ENCODE measurements around the gene DHRSX. TPM values are rescaled to one million over a fixed set of nuclear protein-coding genes. Genes with fewer than 3 reads are reported as not detected.
"Not testable (repeated sequence)": the region's sequence is repeated elsewhere in the genome, so short reads cannot be mapped to it uniquely, and the experiment has no call there.

The DHRSX gene
- total RNA-seq, 3 donors from 2014 or later: 24.9 to 52.4 (median 37.5) TPM

- Histone ChIP-seq H3K4me3 (no peak overlapping the region), H3K9me3 (no peaks in the 10 kb centered on the region), H3K36me3 (ENCODE audit: low read depth) (no peaks in the 10 kb centered on the region), H3K4me1 (ENCODE audit: low read depth) (no peaks in the 10 kb centered on the region)
- intact Hi-C loops (cut with DNase I, micrococcal nuclease): no loop called here
- DNase-seq: no peak
- ATAC-seq: no peak
- no peak for TF ChIP-seq CTCF (IDR thresholded peaks at IDR 0.05)
Measured at GRCh38 chrX:2538031-2538757, 37.4 kb upstream of the DHRSX start.

- TF ChIP-seq CTCF (IDR thresholded peaks at IDR 0.05): no peak
Measured at GRCh38 chrX:2536974-2537373, 36.2 kb upstream of the DHRSX start.

DNA sequence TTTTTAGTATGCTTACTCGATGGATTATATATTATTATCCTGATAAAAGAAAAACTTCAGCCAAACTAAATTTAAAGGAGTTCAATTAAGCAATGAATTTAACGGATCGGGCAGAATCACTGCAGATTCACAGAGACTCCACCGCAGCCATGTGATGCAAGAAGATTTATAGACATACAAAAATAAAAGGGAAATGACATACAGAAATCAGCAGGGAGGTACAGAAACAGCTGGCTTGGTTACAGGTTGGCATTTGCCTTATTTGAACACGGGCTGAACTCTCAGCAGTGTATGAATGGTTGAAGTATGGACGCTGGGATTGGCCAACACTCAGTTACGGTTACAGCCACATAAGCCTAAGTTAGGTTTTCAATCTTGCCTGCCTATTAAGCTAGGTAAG, 35.4 kb upstream of the DHRSX start:
- ATAC-seq: no peak
- TF ChIP-seq CTCF (IDR thresholded peaks at IDR 0.05): no peak
- Histone ChIP-seq H3K36me3 (ENCODE audit: low read depth) (no peaks in the 10 kb centered on the region), H3K4me1 (ENCODE audit: low read depth) (no peaks in the 10 kb centered on the region), H3K4me3 (no peak overlapping the region), H3K9me3 (no peaks in the 10 kb centered on the region)
- no peak for DNase-seq
- intact Hi-C loops (cut with DNase I, micrococcal nuclease): no loop called here

More at GRCh38 chrX:2536974-2537373, 36.2 kb upstream of the DHRSX start:
- Histone ChIP-seq H3K4me3 (no peak overlapping the region), H3K4me1 (ENCODE audit: low read depth) (no peaks in the 10 kb centered on the region), H3K9me3 (no peaks in the 10 kb centered on the region), H3K36me3 (ENCODE audit: low read depth) (no peaks in the 10 kb centered on the region)
- no peak for DNase-seq
- intact Hi-C loops (cut with DNase I, micrococcal nuclease): no loop called here
- ATAC-seq: no peak

DNA sequence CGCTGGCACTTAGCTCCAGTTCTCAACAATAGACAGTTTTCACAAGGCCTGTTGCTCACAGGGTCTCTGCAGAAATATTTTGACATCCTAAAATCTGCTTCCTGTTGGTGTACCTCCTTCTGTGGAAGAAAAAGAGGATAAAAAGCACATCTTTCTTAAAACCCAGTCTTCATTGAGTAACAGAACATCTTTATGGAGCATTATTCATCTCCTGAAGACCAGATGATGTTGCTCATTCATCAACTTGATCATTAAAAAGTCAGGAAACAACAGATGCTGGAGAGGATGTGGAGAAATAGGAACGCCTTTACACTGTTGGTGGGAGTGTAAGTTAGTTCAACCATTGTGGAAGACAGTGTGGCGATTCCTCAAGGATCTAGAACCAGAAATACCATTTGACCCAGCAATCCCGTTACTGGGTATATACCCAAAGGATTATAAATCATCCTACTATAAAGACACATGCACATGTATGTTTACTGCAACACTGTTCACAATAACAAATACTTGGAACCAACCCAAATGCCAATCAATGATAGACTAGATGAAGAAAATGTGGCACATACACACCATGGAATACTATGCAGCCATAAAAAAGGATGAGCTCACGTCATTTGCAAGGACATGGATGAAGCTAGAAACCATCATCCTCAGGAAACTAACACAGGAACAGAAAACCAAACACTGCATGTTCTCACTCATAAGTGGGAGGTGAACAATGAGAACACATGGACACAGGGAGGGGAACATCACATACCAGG, 33.7 kb upstream of the DHRSX start:
- H3K4me1 ChIP-seq (ENCODE audit: low read depth); DNase-seq; intact Hi-C loops (cut with DNase I, micrococcal nuclease); H3K4me3 ChIP-seq; H3K36me3 ChIP-seq (ENCODE audit: low read depth); ATAC-seq; H3K9me3 ChIP-seq: not testable (repeated sequence)

- no peak for TF ChIP-seq CTCF (IDR thresholded peaks at IDR 0.05)
- intact Hi-C loops (cut with DNase I, micrococcal nuclease): no loop called here
Measured at GRCh38 chrX:2533424-2533823, 32.6 kb upstream of the DHRSX start.

DNA sequence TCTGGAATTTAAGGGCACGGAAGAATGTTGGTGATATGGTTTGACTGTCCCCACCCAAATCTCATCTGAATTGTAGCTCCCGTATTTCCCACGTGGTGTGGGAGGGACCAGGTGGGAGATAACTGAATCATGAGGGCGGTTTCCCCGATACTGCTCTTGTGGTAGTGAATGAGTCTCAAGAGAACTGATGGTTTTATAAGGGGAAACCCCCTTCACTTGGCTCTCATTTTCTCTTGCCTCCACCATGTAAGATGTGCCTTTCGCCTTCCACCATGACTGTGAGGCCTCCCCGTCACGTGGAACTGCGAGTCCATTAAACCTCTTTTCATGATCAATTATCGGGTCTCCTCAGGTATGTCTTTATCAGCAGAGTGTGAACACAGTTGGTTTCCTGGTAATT, 25.6 kb upstream of the DHRSX start:
- no peak for ATAC-seq
- no peak for DNase-seq
- H3K36me3 ChIP-seq (ENCODE audit: low read depth): no peaks in the 10 kb centered on the region
- no peak for TF ChIP-seq CTCF (IDR thresholded peaks at IDR 0.05)
- H3K4me1 ChIP-seq (ENCODE audit: low read depth): no peaks in the 10 kb centered on the region
- intact Hi-C loops (cut with DNase I, micrococcal nuclease): no loop called here
- H3K9me3 ChIP-seq: no peaks in the 10 kb centered on the region
- no peak overlapping the region for H3K4me3 ChIP-seq

More at GRCh38 chrX:2533424-2533823, 32.6 kb upstream of the DHRSX start:
- Histone ChIP-seq H3K4me1 (ENCODE audit: low read depth) (no peaks in the 10 kb centered on the region), H3K36me3 (ENCODE audit: low read depth) (no peaks in the 10 kb centered on the region), H3K9me3 (no peaks in the 10 kb centered on the region), H3K4me3 (no peak overlapping the region)
- DNase-seq: no peak
- no peak for ATAC-seq
